HCT116 (cell line): ENCODE results near the gene DDX23. TPM values are rescaled to one million over a fixed set of nuclear protein-coding genes. Genes with fewer than 3 reads are reported as not detected.

Experiments
- ATAC-seq: fragments of 200-7000 bp; cut with Tn5 transposase; 2 replicates; pipeline ENCODE4 v1.9.1; 2020; ENCODE audit warnings: mild to moderate bottlenecking, moderate library complexity
- BruUV-seq: library from RNA; stranded (reverse); fragments of 400-500 nt; replicated peaks from 2 replicates; lab custom pipeline; 2021; lab: Mats Ljungman, UMichigan
- CTCF ChIA-PET: fragments of 300-600 bp; sonication (Branson Sonifier 250); formaldehyde crosslinking; loops from one replicate; lab custom pipeline; 2021; ENCODE audit warnings: antibody characterized with exemption; lab: Charles Lee
- POLR2A ChIA-PET: fragments of 300-600, 350-600 bp; sonication (Branson Sonifier 250); formaldehyde crosslinking; loops from one replicate; lab custom pipeline; 2021; ENCODE audit warnings: antibody characterized with exemption; lab: Charles Lee
- RAD21 ChIA-PET, 2 experiments: fragments of 300-600 bp; sonication (Branson Sonifier 250); formaldehyde crosslinking; loops; one replicate each; lab custom pipeline; 2023; ENCODE audit warnings: low total read pairs in 2 of 2; ENCODE audit not compliant: uncharacterized antibody in 2 of 2, unreplicated experiment in 2 of 2, low non-redundant PET in 1 of 2; lab: Charles Lee
- DNase-seq: peaks from one replicate; pipeline ENCODE4 v3.0.0-alpha.2; 2010; ENCODE audit warnings: low read depth, low spot score
- H2AFZ ChIP-seq: fragments of 200-600 bp; shearing (Covaris generic), sonication (generic); 2 replicates; pipeline ENCODE4 v1.6.1; 2017; ENCODE audit warnings: low read depth, mixed run types, mixed read lengths, antibody characterized with exemption, low read length; ENCODE audit not compliant: poor library complexity, severe bottlenecking
- H3K27ac ChIP-seq: 2 replicates; pipeline ENCODE4 v1.5.1; 2012; ENCODE audit warnings: low read depth, low read length
- H3K27me3 ChIP-seq: fragments of 200-600 bp; sonication (generic); 2 replicates; pipeline ENCODE4 v1.6.1; 2016; ENCODE audit warnings: mixed run types, low read length, mixed read lengths; ENCODE audit not compliant: insufficient read depth
- H3K36me3 ChIP-seq, 2 experiments: fragments of 200-500 bp in 1 of 2; fragments of 200-600 bp in 1 of 2; sonication (Bioruptor generic) in 1 of 2; sonication (generic) in 1 of 2; 2 replicates each; pipeline versions ENCODE4 v1.5.1 to v1.6.1; 2014 to 2016; ENCODE audit warnings: low read length in 2 of 2, inconsistent platforms in 1 of 2, mixed read lengths in 1 of 2, mixed run types in 1 of 2; ENCODE audit not compliant: insufficient read depth in 2 of 2, control insufficient read depth in 1 of 2
- H3K4me1 ChIP-seq, 2 experiments: fragments of 200-600 bp in 1 of 2; sonication (generic) in 1 of 2; 2 replicates each; pipeline versions ENCODE4 v1.5.1 to v1.6.1; 2012 to 2017; ENCODE audit warnings: low read length in 2 of 2, inconsistent platforms in 1 of 2, mild to moderate bottlenecking in 1 of 2, mixed read lengths in 1 of 2, mixed run types in 1 of 2, moderate library complexity in 1 of 2; ENCODE audit not compliant: insufficient read depth in 2 of 2, control insufficient read depth in 1 of 2
- H3K4me2 ChIP-seq: fragments of 200-600 bp; sonication (generic); 2 replicates; pipeline ENCODE4 v1.6.1; 2017; ENCODE audit warnings: mixed run types, low read length, mixed read lengths
- H3K4me3 ChIP-seq, 2 experiments: fragments of 200-600 bp in 1 of 2; sonication (generic) in 1 of 2; replicated peaks in 1 of 2; 2 replicates each; pipeline ENCODE4 v1.5.1; 2011 to 2016; ENCODE audit warnings: low read length in 2 of 2, control low read depth in 1 of 2, low read depth in 1 of 2, mild to moderate bottlenecking in 1 of 2, mixed read lengths in 1 of 2, mixed run types in 1 of 2
- H3K79me2 ChIP-seq: fragments of 200-600 bp; sonication (generic); 2 replicates; pipeline ENCODE4 v1.6.1; 2017; ENCODE audit warnings: mild to moderate bottlenecking, mixed run types, low read length, moderate library complexity, mixed read lengths; ENCODE audit not compliant: insufficient read depth
- H3K9ac ChIP-seq: fragments of 200-600 bp; sonication (generic); 2 replicates; pipeline ENCODE4 v1.6.1; 2016; ENCODE audit warnings: low read length, mixed read lengths
- H3K9me2 ChIP-seq: fragments of 200-600 bp; sonication (generic), shearing (Covaris generic); 2 replicates; pipeline ENCODE4 v1.6.1; 2017; ENCODE audit warnings: mixed run types, mild to moderate bottlenecking, moderate library complexity; ENCODE audit not compliant: insufficient read depth
- H3K9me3 ChIP-seq, 2 experiments: fragments of 200-500 bp in 1 of 2; fragments of 200-600 bp in 1 of 2; sonication (Bioruptor generic) in 1 of 2; sonication (generic) in 1 of 2; 2 replicates each; pipeline ENCODE4 v1.6.1; 2014 to 2017; ENCODE audit warnings: low read length in 2 of 2, mixed read lengths in 2 of 2, inconsistent platforms in 1 of 2, low read depth in 1 of 2, mild to moderate bottlenecking in 1 of 2, mixed run types in 1 of 2, moderate library complexity in 1 of 2; ENCODE audit not compliant: control insufficient read depth in 1 of 2, insufficient read depth in 1 of 2
- H4K20me1 ChIP-seq: fragments of 200-600 bp; sonication (generic), shearing (Covaris generic); 2 replicates; pipeline ENCODE4 v1.6.1; 2017; ENCODE audit warnings: mixed run types, mild to moderate bottlenecking, moderate library complexity; ENCODE audit not compliant: insufficient read depth
- CBX3 ChIP-seq: IDR thresholded peaks from 2 replicates; pipeline ENCODE4 v1.6.1; 2012; ENCODE audit warnings: low read depth
- CEBPB ChIP-seq: IDR thresholded peaks from 2 replicates; pipeline ENCODE4 v1.6.1; 2012; ENCODE audit warnings: low read depth
- EGR1 ChIP-seq: IDR thresholded peaks from 2 replicates; pipeline ENCODE4 v1.6.1; 2012; ENCODE audit warnings: low read depth
- ELF1 ChIP-seq: IDR thresholded peaks from 2 replicates; pipeline ENCODE4 v1.6.1; 2012; ENCODE audit warnings: low read depth, borderline replicate concordance
- EZH2phosphoT487 ChIP-seq: fragments of 200-600 bp; IDR thresholded peaks from 2 replicates; pipeline ENCODE4 v1.6.1; 2018; ENCODE audit warnings: antibody characterized with exemption, borderline replicate concordance
- FOSL1 ChIP-seq: IDR thresholded peaks from 2 replicates; pipeline ENCODE4 v1.6.1; 2012; ENCODE audit warnings: low read depth
- POLR2A ChIP-seq: IDR thresholded peaks from 2 replicates; pipeline ENCODE4 v1.7.0; 2011; ENCODE audit warnings: borderline replicate concordance; ENCODE audit not compliant: insufficient read depth, insufficient read length; ENCODE audit errors: extremely low read depth
- POLR2AphosphoS5 ChIP-seq: IDR thresholded peaks from 2 replicates; pipeline ENCODE4 v1.6.1; 2011; ENCODE audit warnings: mild to moderate bottlenecking, low read depth, low read length, moderate library complexity
- RAD21 ChIP-seq: IDR thresholded peaks from 2 replicates; pipeline ENCODE4 v1.6.1; 2012; ENCODE audit warnings: low read depth, mild to moderate bottlenecking
- SP1 ChIP-seq: IDR thresholded peaks from 2 replicates; pipeline ENCODE4 v1.6.1; 2012; ENCODE audit warnings: low read depth
- SRF ChIP-seq: IDR thresholded peaks from 2 replicates; pipeline ENCODE4 v1.6.1; 2012; ENCODE audit warnings: low read depth
- TCF7L2 ChIP-seq: IDR thresholded peaks from 2 replicates; pipeline ENCODE4 v1.7.0; 2011; ENCODE audit warnings: borderline replicate concordance, inconsistent platforms; ENCODE audit not compliant: insufficient read depth, insufficient read length; ENCODE audit errors: extremely low read depth
- ZFX ChIP-seq: fragments of 450-650 bp; IDR thresholded peaks from 2 replicates; pipeline ENCODE4 v1.6.1; 2017
- ZNF274 ChIP-seq: fragments of 200-500 bp; sonication (Bioruptor generic); IDR thresholded peaks from 2 replicates; pipeline ENCODE4 v1.6.1; 2014; ENCODE audit warnings: mild to moderate bottlenecking, low read depth, low read length, inconsistent platforms
- intact Hi-C: fragments of 100-400 bp; cut with micrococcal nuclease; formaldehyde crosslinking; loops from 2 replicates; pipeline ENCODE4 v1.10.0; 2022
- total RNA-seq: library from RNA; stranded (reverse); gene quantifications from one replicate; pipeline ENCODE4 v1.2.1, GENCODE V29; 2021; ENCODE audit not compliant: unreplicated experiment
- TF ChIP-seq, protein P1 (sequence below): IDR thresholded peaks from 2 replicates; pipeline ENCODE4 v1.6.1; 2012; ENCODE audit warnings: low read depth
- TF ChIP-seq, protein P2 (sequence below): IDR thresholded peaks from 2 replicates; pipeline ENCODE4 v1.6.1; 2011; ENCODE audit warnings: mild to moderate bottlenecking, low read length, moderate library complexity; ENCODE audit not compliant: insufficient replicate concordance; ENCODE audit errors: extremely low read depth
- TF ChIP-seq, protein P3 (sequence below): IDR thresholded peaks from 2 replicates; pipeline ENCODE4 v1.6.1; 2012
- TF ChIP-seq, protein P4 (sequence below), 3 experiments: fragments of 200-600 bp in 1 of 3; sonication (generic) in 1 of 3; IDR thresholded peaks in 2 of 3; conservative IDR thresholded peaks in 1 of 3; 2 replicates each; pipeline ENCODE4 v1.5.1; 2012 to 2017; ENCODE audit warnings: low read depth in 2 of 3, low read length in 2 of 3, antibody characterized with exemption in 1 of 3, borderline replicate concordance in 1 of 3, control low read depth in 1 of 3, mild to moderate bottlenecking in 1 of 3, mixed read lengths in 1 of 3, mixed run types in 1 of 3, moderate library complexity in 1 of 3; ENCODE audit not compliant: insufficient read depth in 1 of 3

The DDX23 gene
- total RNA-seq, 1 experiment from 2014 or later = 75.0 TPM

DNA sequence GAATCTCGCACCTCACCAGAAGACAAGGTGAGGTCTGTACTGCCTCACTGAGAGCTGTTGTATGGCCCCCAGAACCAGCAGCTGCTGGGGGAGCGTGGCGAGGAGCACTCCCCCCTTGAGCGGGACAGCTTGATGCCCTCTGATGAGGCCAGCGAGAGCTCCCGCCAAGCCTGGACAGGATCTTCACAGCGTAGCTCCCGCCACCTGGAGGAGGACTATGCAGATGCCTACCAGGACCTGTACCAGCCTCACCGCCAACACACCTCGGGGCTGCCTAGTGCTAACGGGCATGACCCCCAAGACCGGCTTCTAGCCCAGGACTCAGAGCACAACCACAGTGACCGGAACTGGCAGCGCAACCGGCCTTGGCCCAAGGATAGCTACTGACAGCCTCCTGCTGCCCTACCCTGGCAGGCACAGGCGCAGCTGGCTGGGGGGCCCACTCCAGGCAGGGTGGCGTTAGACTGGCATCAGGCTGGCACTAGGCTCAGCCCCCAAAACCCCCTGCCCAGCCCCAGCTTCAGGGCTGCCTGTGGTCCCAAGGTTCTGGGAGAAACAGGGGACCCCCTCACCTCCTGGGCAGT lies 24.4 kb downstream of the DDX23 start:
- intact Hi-C loops = no loop called here
- Histone ChIP-seq H3K9ac (no peak overlapping the region), H3K9me3 (no peaks in the 10 kb centered on the region), H2AFZ (no peak overlapping the region), H3K27ac (no peak overlapping the region), H3K27me3 (no peaks in the 10 kb centered on the region), H3K36me3 (peaks cover 27 to 28% of the 10 kb centered on the region in 2 experiments; a peak in 3 of 4 replicates), H3K79me2 (no peaks in the 10 kb centered on the region), H3K4me2 (no peak overlapping the region), H3K9me2 (no peaks in the 10 kb centered on the region), H3K4me1 (no peaks in the 10 kb centered on the region), H3K4me3 (no peak overlapping the region), H4K20me1 (no peaks in the 10 kb centered on the region)
- ChIA-PET POLR2A (no interaction called here), CTCF (interaction anchor here (1.0 to 1.1 kb wide), 2 partner anchors 12 to 13 kb away, joined by 3 to 4 read pairs; no protein-coding TSS in a partner anchor), RAD21 (no interaction called here)
- no TSS peak for BruUV-seq
- ATAC-seq (0 out of 2 replicates have a peak, but pooled peaks have one; percentile 15), DNase-seq (no peak)
- TF ChIP-seq, protein P1, sequence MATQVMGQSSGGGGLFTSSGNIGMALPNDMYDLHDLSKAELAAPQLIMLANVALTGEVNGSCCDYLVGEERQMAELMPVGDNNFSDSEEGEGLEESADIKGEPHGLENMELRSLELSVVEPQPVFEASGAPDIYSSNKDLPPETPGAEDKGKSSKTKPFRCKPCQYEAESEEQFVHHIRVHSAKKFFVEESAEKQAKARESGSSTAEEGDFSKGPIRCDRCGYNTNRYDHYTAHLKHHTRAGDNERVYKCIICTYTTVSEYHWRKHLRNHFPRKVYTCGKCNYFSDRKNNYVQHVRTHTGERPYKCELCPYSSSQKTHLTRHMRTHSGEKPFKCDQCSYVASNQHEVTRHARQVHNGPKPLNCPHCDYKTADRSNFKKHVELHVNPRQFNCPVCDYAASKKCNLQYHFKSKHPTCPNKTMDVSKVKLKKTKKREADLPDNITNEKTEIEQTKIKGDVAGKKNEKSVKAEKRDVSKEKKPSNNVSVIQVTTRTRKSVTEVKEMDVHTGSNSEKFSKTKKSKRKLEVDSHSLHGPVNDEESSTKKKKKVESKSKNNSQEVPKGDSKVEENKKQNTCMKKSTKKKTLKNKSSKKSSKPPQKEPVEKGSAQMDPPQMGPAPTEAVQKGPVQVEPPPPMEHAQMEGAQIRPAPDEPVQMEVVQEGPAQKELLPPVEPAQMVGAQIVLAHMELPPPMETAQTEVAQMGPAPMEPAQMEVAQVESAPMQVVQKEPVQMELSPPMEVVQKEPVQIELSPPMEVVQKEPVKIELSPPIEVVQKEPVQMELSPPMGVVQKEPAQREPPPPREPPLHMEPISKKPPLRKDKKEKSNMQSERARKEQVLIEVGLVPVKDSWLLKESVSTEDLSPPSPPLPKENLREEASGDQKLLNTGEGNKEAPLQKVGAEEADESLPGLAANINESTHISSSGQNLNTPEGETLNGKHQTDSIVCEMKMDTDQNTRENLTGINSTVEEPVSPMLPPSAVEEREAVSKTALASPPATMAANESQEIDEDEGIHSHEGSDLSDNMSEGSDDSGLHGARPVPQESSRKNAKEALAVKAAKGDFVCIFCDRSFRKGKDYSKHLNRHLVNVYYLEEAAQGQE = no peak
- TF ChIP-seq CEBPB (no peak), ZFX (no peak), POLR2AphosphoS5 (no peak), ZNF274 (no peak), POLR2A (no peak), TCF7L2 (no peak), SRF (no peak), EGR1 (no peak), FOSL1 (no peak), ELF1 (no peak), RAD21 (no peak), SP1 (no peak), CBX3 (no peak), EZH2phosphoT487 (no peak)
- TF ChIP-seq, protein P2, sequence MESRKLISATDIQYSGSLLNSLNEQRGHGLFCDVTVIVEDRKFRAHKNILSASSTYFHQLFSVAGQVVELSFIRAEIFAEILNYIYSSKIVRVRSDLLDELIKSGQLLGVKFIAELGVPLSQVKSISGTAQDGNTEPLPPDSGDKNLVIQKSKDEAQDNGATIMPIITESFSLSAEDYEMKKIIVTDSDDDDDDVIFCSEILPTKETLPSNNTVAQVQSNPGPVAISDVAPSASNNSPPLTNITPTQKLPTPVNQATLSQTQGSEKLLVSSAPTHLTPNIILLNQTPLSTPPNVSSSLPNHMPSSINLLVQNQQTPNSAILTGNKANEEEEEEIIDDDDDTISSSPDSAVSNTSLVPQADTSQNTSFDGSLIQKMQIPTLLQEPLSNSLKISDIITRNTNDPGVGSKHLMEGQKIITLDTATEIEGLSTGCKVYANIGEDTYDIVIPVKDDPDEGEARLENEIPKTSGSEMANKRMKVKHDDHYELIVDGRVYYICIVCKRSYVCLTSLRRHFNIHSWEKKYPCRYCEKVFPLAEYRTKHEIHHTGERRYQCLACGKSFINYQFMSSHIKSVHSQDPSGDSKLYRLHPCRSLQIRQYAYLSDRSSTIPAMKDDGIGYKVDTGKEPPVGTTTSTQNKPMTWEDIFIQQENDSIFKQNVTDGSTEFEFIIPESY = no peak
- TF ChIP-seq, protein P3, sequence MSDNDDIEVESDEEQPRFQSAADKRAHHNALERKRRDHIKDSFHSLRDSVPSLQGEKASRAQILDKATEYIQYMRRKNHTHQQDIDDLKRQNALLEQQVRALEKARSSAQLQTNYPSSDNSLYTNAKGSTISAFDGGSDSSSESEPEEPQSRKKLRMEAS = no peak
- TF ChIP-seq, protein P4, sequence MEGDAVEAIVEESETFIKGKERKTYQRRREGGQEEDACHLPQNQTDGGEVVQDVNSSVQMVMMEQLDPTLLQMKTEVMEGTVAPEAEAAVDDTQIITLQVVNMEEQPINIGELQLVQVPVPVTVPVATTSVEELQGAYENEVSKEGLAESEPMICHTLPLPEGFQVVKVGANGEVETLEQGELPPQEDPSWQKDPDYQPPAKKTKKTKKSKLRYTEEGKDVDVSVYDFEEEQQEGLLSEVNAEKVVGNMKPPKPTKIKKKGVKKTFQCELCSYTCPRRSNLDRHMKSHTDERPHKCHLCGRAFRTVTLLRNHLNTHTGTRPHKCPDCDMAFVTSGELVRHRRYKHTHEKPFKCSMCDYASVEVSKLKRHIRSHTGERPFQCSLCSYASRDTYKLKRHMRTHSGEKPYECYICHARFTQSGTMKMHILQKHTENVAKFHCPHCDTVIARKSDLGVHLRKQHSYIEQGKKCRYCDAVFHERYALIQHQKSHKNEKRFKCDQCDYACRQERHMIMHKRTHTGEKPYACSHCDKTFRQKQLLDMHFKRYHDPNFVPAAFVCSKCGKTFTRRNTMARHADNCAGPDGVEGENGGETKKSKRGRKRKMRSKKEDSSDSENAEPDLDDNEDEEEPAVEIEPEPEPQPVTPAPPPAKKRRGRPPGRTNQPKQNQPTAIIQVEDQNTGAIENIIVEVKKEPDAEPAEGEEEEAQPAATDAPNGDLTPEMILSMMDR (IDR thresholded peaks at IDR 0.05 in 2 of 3, conservative IDR thresholded peaks at IDR 0.05 in 1 of 3; ENCODE audit: borderline replicate concordance in 1 of 3, insufficient read depth in 1 of 3, low read depth in 2 of 3, low read length in 2 of 3) = no peak
- TF ChIP-seq, all 23 proteins: peak for 0
